Measurements from ENCODE around the gene ZFR. TPM values are rescaled to one million over a fixed set of nuclear protein-coding genes. Genes with fewer than 3 reads are reported as not detected.
A peak's percentile ranks its signal among the peaks of the same experiment; 100 is the strongest.

ZFR gene
- total RNA-seq, 2 donors from 2014 or later = 45.0 to 51.8 TPM

- H3K9ac ChIP-seq (ENCODE audit: low read depth in 2 of 2, low read length in 2 of 2) = no peak overlapping the region
- no peaks in the 10 kb centered on the region for H3K9me3 ChIP-seq
- no peak for TF ChIP-seq CTCF (IDR thresholded peaks at IDR 0.05)
- no peak for DNase-seq
- H3K4me1 ChIP-seq = no peaks in the 10 kb centered on the region
- H3K4me3 ChIP-seq = no peak overlapping the region
- intact Hi-C loops (cut with DNase I) = no loop called here
- no peak overlapping the region for H3K27ac ChIP-seq
- H3K27me3 ChIP-seq = no peaks in the 10 kb centered on the region
- no peaks in the 10 kb centered on the region for H3K36me3 ChIP-seq
Observed at GRCh38 chr5:32450952-32451351, 6.4 kb upstream of the ZFR start.

DNA sequence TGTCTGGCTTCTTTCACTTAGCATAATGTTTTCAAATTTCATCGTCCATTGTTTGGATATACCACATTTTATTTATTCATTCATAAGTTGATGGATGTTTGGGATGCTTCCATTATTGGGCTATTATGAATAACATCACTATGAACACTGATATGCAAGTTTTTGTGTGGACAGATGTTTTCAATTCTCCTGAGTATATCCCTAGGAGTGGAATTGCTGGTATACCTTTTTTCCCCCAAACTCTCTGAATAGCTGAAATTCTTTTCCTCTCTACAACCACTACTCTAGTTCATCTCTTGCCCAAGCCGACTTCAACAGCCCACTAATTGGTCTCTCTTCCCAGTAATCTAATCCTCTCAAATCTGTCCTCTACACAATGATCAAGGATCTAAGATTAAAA, 4.7 kb upstream of the ZFR start:
- intact Hi-C loops (cut with DNase I) = no loop called here
- no peaks in the 10 kb centered on the region for H3K36me3 ChIP-seq
- H3K27me3 ChIP-seq = no peaks in the 10 kb centered on the region
- no peak for DNase-seq
- H3K9ac ChIP-seq (ENCODE audit: low read depth in 2 of 2, low read length in 2 of 2) = no peak overlapping the region
- no peaks in the 10 kb centered on the region for H3K9me3 ChIP-seq
- no peak overlapping the region for H3K27ac ChIP-seq
- no peak for TF ChIP-seq CTCF (IDR thresholded peaks at IDR 0.05)
- no peak overlapping the region for H3K4me3 ChIP-seq
- no peaks in the 10 kb centered on the region for H3K4me1 ChIP-seq

DNA sequence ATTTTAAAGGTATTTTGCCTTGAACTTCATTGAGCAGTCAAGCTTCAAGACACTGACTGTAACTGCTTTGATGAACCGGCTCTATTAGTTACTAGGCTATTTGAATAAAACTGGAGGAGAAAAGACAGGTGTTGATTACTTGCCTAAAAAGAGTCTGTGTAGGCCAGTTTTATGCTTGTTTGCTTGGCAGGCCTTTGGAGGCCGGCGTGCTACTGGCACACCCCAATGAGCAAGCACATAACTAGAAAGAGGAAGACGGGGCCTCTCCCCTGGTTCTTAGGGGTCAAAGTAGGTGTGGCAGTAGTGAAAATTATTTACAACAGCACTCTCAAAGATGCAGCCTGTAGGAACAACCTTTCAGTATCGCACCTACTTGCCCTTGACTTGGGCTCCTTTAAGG, 2.1 kb upstream of the ZFR start:
- intact Hi-C loops (cut with DNase I) = no loop called here
- Histone ChIP-seq H3K4me1 (peaks cover 8% of the 10 kb centered on the region), H3K9me3 (no peaks in the 10 kb centered on the region), H3K9ac (ENCODE audit: low read depth in 2 of 2, low read length in 2 of 2) (peak overlapping the region in 1 of 2 donors; percentile 36), H3K36me3 (no peaks in the 10 kb centered on the region), H3K27me3 (no peaks in the 10 kb centered on the region), H3K4me3 (no peak overlapping the region), H3K27ac (peak overlapping the region; percentile 46)
- no peak for TF ChIP-seq CTCF (IDR thresholded peaks at IDR 0.05)
- peak; percentile 65 for DNase-seq

DNA sequence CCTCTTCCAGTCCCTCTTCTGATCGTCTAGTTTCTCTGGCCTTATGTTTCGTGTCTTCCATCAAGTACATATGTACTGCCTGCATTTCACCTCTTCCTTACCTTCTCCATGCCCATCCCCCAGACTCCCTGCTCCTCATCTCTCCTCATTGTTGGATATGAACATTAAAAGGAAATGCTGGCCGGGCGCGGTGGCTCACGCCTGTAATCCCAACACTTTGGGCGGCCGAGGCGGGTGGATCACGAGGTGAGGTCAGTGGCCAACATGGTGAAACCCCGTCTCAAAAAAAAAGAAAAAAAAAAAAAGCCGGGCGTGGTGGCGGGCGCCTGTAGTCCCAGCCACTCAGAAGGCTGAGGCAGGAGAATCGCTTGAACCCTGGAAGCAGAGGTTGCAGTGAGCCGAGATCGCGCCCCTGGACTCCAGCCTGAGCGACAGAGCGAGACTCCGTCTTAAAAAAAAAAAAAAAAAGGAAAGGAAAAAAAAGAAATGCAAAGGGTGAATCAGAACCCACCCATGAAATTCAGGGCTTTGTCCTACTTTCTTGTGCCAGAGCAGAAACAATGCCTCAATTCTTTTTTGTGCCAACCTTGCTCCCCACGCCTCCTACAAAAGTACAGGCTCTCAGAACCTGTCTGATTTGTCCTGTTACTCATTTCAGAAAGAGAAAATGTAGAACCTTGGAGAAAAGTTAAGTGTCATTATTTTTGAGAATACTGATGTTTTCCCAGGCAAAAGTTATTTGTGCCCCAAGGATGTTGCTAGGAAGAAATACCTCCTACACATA, 1.5 kb upstream of the ZFR start:
- no peaks in the 10 kb centered on the region for H3K27me3 ChIP-seq
- H3K9me3 ChIP-seq = no peaks in the 10 kb centered on the region
- peak; percentile 45 for DNase-seq
- H3K9ac ChIP-seq (ENCODE audit: low read depth in 2 of 2, low read length in 2 of 2) = peak overlapping the region in 1 of 2 donors; percentile 36
- peak overlapping the region; percentile 46 for H3K27ac ChIP-seq
- peaks cover 10% of the 10 kb centered on the region for H3K4me1 ChIP-seq
- TF ChIP-seq CTCF (IDR thresholded peaks at IDR 0.05) = no peak
- no peak overlapping the region for H3K4me3 ChIP-seq
- H3K36me3 ChIP-seq = no peaks in the 10 kb centered on the region
- intact Hi-C loops (cut with DNase I) = no loop called here

- DNase-seq = no peak
- Histone ChIP-seq H3K27me3 (no peaks in the 10 kb centered on the region), H3K9ac (ENCODE audit: low read depth in 2 of 2, low read length in 2 of 2) (no peak overlapping the region), H3K36me3 (no peaks in the 10 kb centered on the region), H3K9me3 (no peaks in the 10 kb centered on the region), H3K4me1 (peaks cover 10% of the 10 kb centered on the region), H3K4me3 (no peak overlapping the region), H3K27ac (no peak overlapping the region)
- TF ChIP-seq CTCF (IDR thresholded peaks at IDR 0.05) = no peak
- intact Hi-C loops (cut with DNase I) = no loop called here
Observed at GRCh38 chr5:32445287-32445758, 783 bp upstream of the ZFR start.

Data from colonic mucosa (tissue), 4 donors.